ENCODE measurements around the gene SV2C.

GRCh38 chr5:76223696-76224095, 140.5 kb downstream of the SV2C start:
- TF ChIP-seq ZNF274 (IDR thresholded peaks at IDR 0.05; ENCODE audit: insufficient read depth, insufficient read length) (no peak), EZH2 (IDR thresholded peaks at IDR 0.05; ENCODE audit: borderline replicate concordance, control insufficient read depth, low read depth, low read length) (no peak), ZNF217 (IDR thresholded peaks at IDR 0.05) (no peak), USF2 (IDR thresholded peaks at IDR 0.05; ENCODE audit: borderline replicate concordance, low read depth, low read length) (no peak), MYC (IDR thresholded peaks at IDR 0.05; ENCODE audit: insufficient read depth, insufficient read length, insufficient replicate concordance, low read length, severe bottlenecking) (no peak), CTCF (IDR thresholded peaks at IDR 0.05 in 2 of 3, conservative IDR thresholded peaks at IDR 0.05 in 1 of 3; ENCODE audit: control insufficient read depth in 2 of 3, extremely low read depth in 1 of 3, insufficient read depth in 1 of 3, low read depth in 3 of 3, low read length in 3 of 3) (no peak), CEBPB (IDR thresholded peaks at IDR 0.05; ENCODE audit: borderline replicate concordance in 1 of 2, low read depth in 2 of 2, low read length in 2 of 2) (no peak), SMARCA5 (IDR thresholded peaks at IDR 0.05) (no peak), CBX5 (IDR thresholded peaks at IDR 0.05; ENCODE audit: low read depth) (no peak), EP300 (IDR thresholded peaks at IDR 0.05; ENCODE audit: borderline replicate concordance in 1 of 2, control insufficient read depth in 1 of 2, low read depth in 2 of 2, low read length in 2 of 2) (no peak), ZBTB11 (CRISPR knock-in tag; IDR thresholded peaks at IDR 0.05) (no peak), ATF7 (IDR thresholded peaks at IDR 0.05; ENCODE audit: low read depth) (no peak), REST (IDR thresholded peaks at IDR 0.05; ENCODE audit: low read depth, low read length) (no peak)
